Stimulated activated CD4-positive, alpha-beta T cell treated with anti-CD3 and anti-CD28 coated beads, Interleukin-2, amount 100 ng/mL, for 48 hours (primary cell): Measurements from ENCODE around the gene RPS6KA2.

Experiments
- DNase-seq, 2 donors: peaks; one replicate each; pipeline ENCODE4 v3.0.0-alpha.2; 2020

RPS6KA2 gene

DNA sequence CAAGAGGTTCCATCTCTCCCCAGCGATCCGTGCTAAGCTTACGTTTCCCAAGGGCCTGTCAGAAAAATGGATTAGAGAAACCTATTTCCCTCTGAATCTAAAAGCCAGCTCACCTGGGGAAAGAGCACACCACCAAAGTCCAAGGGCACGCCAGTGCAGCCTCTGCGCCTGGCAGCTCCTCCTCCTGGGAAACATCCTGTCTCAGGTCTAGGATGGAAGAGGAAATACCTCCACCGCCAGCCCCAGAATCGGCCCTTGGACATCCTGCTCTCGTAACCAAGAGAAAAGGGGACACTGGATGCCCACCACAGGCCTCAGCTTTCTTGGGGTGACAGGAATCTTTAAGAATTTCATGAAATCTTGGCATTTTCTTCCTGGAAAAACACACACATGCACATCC lies 59.2 kb downstream of the RPS6KA2 start:
- no peak for DNase-seq

DNA sequence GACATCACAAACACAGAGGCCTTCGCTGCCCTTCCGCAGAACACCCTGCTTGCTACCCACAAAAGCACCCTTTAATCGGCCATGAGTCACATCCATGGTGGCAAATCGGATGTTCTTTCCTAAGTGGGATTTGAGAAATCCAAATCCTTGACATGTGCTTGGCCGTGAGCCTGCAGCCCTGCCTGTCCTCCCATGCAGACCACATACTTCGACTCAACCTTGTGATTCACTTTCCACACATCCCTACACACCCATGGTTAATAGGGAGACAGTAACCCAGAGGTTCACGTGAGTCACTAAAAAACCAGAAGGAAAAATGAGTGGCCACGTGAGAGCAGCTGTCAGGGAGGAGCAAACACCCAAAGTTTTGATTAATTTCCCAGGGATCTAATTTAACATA lies 59.9 kb downstream of the RPS6KA2 start:
- no peak for DNase-seq

DNA sequence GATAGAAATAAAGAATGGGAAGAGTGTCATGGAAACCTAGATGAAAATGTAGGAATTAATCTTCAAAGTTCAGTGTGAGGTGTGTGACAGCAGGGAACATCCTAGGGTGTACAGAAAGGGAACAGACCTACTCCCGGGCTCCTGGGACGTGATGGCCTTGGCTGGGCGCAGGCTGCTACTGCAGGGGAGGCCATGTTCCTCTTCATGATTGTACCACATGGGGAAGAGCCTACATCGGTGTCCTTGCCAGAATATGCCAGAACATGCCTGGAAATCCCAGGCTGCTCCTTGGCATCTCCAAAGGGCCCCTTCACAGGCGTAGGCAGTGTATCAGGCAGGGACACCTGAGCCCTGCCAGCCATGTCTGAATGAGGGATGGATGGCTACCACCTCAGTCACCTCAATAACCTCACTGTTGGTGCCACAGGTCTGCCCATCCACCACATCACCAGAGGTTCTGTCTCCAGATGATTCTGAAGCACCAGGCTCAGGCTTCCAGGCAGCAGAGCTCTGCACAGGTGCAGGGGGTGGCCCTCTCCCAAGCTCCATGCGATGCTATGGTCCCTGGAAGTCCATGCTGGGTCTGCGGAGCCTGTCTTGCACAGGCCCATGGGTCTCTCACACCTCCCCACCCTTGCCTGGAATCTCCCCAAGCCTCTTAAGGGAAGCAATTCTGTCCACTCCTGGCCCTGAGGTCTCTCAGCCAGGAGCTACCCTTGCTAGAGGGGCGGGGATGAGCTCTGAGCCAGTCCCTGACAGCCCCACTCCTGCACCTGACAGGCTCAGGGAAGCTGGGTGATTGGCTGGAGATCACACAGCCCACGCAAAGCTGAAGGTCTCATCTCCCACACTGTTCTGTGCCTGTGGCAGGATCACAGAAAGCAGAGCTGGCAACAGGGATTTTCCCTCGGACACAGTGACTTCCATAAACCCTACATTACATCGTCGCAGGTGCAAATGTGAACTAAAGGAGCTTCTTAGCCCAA lies 60.7 kb downstream of the RPS6KA2 start:
- no peak for DNase-seq

DNA sequence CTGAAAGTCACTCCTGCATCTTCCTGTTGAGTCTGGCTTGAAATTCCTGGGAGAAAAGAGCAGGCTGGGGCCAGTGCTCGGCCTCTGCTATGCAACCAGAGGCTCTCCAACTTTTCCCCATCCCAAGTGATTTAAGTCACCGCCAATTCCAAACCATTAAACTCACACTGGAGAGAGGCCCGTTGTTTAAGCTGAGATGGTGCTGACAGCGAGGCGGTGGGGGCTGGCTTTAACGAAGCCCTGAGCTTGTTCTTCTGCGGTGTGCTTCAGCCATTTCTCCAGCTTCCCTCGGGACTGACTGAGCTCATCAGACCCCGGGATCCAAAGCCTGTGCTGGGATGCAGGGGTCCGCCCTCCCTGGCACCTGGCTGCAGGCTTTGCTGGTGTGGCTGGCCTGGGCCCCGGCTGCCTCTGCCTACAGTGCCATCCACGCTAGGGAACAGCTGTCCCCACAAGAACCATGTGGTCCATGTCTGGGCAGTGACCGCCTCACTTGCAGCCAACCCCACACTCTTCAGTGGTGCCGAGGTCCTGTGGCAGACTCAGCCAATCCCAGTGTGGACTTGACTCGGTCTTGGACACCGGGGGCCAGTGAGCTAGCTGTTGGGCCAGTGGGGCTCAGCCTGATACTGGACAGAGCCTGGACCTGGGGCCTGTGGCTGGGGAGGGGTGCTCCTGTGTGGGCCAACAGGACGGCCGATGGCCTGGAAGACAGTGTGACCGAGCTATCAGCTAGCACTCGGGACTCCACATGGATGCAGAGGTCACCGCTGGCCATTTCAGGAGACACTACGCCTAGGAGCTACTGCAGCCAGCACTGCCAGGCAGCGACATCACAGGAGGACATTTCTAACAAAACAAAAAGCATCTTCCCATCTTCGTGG lies 61.7 kb downstream of the RPS6KA2 start:
- no peak for DNase-seq

GRCh38 chr6:166563805-166564204 lies 63.2 kb downstream of the RPS6KA2 start:
- DNase-seq = no peak

DNA sequence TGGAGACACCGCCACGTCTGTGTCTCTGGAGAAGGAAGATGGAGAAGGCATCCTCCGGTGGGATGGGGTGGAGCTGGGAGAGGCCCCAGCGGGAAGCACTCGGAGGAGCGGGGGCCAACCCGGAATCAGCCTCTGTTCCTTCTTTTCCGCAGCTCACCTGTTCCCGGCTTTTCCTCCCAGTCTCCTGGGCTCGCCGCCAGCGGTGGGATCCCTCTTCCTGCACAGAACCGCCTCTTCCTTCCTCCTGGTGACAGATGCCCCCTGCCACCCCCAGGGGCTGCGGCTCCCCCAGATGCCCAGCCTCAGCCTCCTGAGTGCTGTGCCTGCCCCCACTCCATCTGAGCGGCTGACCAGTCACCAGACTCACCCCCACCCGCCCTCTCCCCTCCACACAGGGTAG lies 63.9 kb downstream of the RPS6KA2 start:
- DNase-seq = no peak

DNA sequence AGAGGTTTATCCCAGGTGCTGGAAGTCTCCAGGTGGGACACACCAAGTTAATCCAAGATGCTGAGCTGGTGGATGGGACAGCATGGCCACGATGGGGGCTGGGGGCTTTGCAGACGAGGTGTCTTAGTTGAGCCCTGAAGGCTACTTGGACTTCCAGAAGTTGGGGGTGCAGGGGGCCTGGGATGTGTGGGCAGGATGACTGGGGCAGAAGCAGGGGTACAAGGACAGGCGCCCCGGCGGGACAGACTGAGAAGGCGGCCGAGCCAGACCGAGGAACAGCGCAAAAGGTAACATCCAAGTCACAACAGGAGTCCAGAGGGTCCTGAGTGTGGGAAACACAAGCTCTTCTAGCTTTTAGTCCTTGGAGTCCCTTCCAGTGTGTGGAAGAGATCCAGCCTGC lies 64.3 kb downstream of the RPS6KA2 start:
- DNase-seq = no peak

GRCh38 chr6:166561771-166562359 lies 65.2 kb downstream of the RPS6KA2 start:
- no peak for DNase-seq

DNA sequence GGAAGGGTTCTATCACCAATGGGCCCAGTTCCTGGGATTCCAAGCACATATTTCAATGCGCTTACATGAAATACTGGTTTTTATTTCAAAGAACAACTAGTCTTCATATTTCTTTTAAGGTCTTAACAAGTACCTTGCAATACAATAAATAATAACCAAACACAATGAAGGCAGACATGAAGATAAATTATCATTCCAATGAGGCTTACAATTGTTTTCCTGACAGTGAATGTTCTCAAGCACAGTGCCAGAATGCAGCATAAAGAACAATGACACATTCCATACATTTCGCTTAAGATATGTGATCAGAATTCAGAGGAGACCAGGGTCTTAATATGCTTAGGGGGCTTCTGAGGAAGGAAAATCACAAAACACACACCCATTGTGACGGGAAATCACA lies 66.8 kb downstream of the RPS6KA2 start:
- DNase-seq = no peak

GRCh38 chr6:166559662-166560061 lies 67.4 kb downstream of the RPS6KA2 start:
- DNase-seq = no peak

DNA sequence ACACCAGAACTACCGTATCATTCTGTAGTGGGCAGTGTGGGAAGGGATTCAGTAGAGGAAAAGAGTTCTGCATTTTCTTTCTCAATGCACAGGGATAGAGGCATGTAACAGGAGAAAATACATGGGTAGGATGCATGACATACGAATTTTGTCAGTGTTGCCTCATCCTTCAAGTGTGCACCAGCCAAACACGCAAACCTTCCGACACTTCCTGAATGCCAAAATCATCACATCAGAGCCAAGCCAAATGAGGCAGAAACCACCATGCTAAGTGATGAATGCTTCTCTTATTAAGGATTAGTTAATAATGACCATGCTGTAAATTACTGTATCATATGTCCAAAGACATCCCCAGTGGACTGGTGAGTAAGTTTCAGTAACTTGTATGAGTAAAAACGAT lies 67.8 kb downstream of the RPS6KA2 start:
- DNase-seq = no peak

GRCh38 chr6:166558156-166559005 lies 68.7 kb downstream of the RPS6KA2 start:
- DNase-seq = no peak

- DNase-seq = no peak
Measured at GRCh38 chr6:166556863-166557322, 70.2 kb downstream of the RPS6KA2 start.

GRCh38 chr6:166556336-166556735 lies 70.7 kb downstream of the RPS6KA2 start:
- no peak for DNase-seq

- no peak for DNase-seq
Measured at GRCh38 chr6:166555086-166555485, 72.0 kb downstream of the RPS6KA2 start.

- no peak for DNase-seq
Measured at GRCh38 chr6:166554316-166554715, 72.7 kb downstream of the RPS6KA2 start.

- DNase-seq = no peak
Measured at GRCh38 chr6:166553563-166554271, 73.3 kb downstream of the RPS6KA2 start.

GRCh38 chr6:166552600-166552999 lies 74.5 kb downstream of the RPS6KA2 start:
- DNase-seq = no peak

DNA sequence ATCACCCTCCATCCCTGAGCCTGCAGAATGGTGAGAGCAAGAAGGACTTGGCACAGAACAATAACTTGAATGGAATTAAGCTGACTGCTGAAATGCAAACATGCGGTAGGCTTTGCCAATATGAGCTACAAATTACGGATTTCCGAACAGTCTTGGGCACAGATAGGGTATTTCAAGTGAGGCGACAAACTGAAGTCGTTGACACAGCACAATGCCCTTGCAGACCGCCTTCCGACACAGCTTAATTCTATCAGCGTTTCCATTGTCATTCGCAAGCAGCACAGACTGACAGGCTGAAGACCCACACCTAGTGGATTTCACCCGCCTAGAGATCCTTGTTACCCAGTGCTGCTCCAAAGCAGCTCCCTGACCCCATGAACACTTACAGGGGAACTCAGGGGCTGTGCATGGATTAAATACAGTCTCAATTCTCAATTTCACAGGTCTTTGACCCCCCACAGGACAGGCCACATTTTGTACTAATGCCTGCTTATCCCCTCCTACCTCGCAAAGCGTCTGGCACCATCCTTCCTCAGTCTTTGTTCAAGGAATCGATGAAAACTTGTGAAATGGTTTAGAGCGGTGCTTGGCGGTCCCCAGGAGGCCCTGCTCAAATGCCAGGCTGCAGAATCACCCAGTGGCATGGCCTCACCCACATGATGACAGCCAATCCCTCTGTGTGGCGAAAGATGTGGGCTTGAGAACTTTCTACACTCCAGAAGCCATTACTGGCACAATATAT lies 75.1 kb downstream of the RPS6KA2 start:
- no peak for DNase-seq

- no peak for DNase-seq
Measured at GRCh38 chr6:166546653-166547052, 80.4 kb downstream of the RPS6KA2 start.
